Adipose tissue (tissue), 3 donors: ENCODE results near the gene E2F3. TPM values are rescaled to one million over a fixed set of nuclear protein-coding genes. Genes with fewer than 3 reads are reported as not detected.

Source experiments
- H3K27ac ChIP-seq: one replicate; pipeline ENCODE4 v1.5.1; 2013; ENCODE audit warnings: low read depth, low read length
- WGBS, 3 donors: extraction: QIAGEN DNeasy Blood & Tissue Kit; methylation state at CpG; one replicate each; pipeline ENCODE4 v1.1.7; 2013; 5-methylcytosine and 5-hydroxymethylcytosine counted together
- polyA plus RNA-seq, 3 donors: library from polyadenylated mRNA; stranded (reverse); fragments of 200-250 nt; gene quantifications; one replicate each; pipeline ENCODE4 v1.2.3, GENCODE V29; 2013
- donor health status: healthy with polysubstance abuse.
- donor health status: Bipolar disorder and iron deficiency.
- donor health status: healthy.

E2F3 gene
- polyA plus RNA-seq, result 1 to 10 TPM; 1.0 to 4.3 (median 3.8) TPM

- H3K27ac ChIP-seq, result peak within 1 kb of the TSS; percentile 61
- 0% methylated on average over 63 of the region's 63 CpGs for WGBS, 3 donors
Measured at GRCh38 chr6:20401205-20402091, at the start of gene E2F3. E2F3 (plus strand) TSS chr6:20401879; CDS start chr6:20402233, 354 bp downstream.

- 74 to 82% (median 75%) methylated on average over 4 of the region's 4 CpGs for WGBS, 3 donors
- H3K27ac ChIP-seq, result no peak overlapping the region
Measured at GRCh38 chr6:20352346-20352745, 49.3 kb upstream of the E2F3 start.

GRCh38 chr6:20353134-20353533 is 48.5 kb upstream of the E2F3 start:
- WGBS, 3 donors, result 88 to 92% (median 90%) methylated on average over 5 of the region's 5 CpGs
- no peak overlapping the region for H3K27ac ChIP-seq

GRCh38 chr6:20354366-20354765 is 47.3 kb upstream of the E2F3 start:
- no peak overlapping the region for H3K27ac ChIP-seq
- WGBS, 3 donors, result 78 to 82% (median 79%) methylated on average over 3 of the region's 3 CpGs

DNA sequence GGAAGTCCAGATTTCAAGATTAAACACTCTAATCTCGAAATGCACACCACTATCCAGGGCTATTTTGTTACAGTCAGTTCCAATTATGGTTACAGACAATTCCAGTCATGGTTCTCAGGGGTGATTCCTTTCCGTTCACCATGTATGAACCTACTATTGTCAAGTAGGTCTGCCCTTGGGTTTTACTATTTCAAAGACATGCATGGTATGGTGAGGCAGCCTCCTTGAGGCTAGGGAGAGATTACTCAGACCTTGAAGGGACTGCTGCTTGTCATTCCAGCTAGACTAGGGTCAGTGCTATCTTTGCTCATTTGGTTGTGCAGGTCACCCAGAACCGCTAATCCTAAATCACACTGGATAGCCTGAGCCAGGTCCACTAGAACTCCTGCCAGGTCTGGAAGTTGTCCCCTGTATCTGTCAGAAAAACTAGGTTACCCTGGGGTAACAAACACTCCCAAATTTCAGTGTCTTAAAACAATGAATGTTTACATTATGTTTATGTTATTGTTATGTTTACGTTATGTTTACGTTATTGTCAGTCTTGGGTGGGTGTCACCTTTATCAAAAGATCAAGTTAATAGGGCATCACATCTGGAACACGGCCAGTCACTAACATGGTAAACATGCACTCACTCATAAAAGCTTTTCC is 41.1 kb upstream of the E2F3 start:
- no peak overlapping the region for H3K27ac ChIP-seq
- 80 to 85% (median 84%) methylated on average over 6 of the region's 6 CpGs for WGBS, 3 donors

- H3K27ac ChIP-seq, result no peak overlapping the region
- WGBS, 3 donors, result 80 to 90% (median 89%) methylated on average over 1 of the region's 1 CpG
Measured at GRCh38 chr6:20362623-20363022, 39.1 kb upstream of the E2F3 start.

DNA sequence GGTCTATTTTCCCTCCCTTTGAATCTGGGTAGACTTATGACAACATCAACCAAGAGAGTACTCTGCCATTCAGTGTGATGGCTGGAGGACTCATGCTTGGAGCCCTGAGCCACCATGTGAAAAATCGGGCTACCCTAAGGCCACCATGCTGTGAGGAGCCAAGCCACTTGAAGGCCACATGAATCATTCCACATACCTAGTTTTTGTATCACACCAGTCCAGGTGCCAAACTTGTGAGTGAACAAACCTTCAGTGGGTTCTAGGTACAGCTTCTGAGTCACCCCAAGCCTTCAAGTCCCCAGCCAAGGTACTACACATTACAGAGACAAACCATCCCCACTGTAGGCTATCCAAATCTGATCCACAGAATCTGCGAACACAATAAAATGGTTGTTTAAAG is 37.4 kb upstream of the E2F3 start:
- H3K27ac ChIP-seq, result no peak overlapping the region
- 89 to 93% (median 91%) methylated on average over 2 of the region's 2 CpGs for WGBS, 3 donors

DNA sequence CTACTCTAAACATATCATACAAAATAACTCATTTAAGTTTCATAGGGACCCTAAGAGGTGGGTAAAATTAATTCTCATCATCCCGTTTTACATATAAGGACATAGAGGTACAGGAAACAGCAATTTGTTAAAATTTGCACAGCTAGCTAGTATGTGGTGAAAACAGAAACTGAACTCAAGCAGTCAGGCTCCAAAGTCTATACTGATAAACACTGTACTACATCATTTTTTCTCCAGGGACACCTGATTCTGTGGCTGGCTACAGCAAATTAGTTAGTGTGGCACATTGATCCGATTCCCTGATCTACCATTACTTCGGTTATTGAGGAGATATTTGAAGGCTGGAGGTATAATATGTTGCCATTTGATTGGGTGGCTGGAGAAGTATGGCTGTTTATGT is 36.2 kb upstream of the E2F3 start:
- 72 to 80% (median 78%) methylated on average over 3 of the region's 3 CpGs for WGBS, 3 donors
- no peak overlapping the region for H3K27ac ChIP-seq

DNA sequence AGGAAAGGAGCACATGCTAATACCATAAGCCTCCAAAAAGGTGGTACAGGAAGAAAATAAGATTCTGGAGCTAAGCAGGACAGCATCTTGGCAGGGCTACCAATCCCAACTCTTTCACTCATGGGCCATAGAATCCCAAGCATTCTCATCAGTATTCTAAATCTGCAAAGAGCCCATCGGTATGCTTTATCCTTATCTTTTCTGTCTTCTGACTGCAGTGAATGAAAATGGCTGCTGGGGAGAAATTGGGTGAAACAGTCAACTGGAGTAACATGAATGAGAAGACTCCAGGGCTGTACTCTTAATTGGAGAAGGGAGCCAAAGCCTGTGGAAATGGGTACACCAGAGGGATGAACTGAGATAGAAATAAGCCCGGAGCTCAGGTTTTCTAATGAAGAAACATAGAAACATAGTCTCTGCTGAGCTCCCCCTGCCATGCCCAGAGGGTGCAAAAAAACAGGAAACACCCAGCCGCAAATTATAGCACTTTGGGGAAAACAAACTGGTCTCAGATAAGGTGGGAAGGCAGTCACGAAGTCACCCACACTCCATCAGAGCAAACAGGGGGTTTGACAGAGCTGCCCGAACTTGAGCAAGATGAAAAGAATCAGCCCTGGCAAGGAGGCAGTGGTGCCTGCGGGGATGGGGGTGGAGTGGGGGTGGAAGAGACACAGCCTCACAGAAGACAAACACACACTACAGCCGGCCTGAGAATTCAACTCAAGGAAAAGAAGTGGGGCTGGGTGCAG is 35.4 kb upstream of the E2F3 start:
- H3K27ac ChIP-seq, result no peak overlapping the region
- WGBS, 3 donors, result 19 to 57% (median 34%) methylated on average over 7 of the region's 7 CpGs

GRCh38 chr6:20367743-20368485 is 33.8 kb upstream of the E2F3 start:
- 7 to 64% (median 60%) methylated on average over 1 of the region's 1 CpG for WGBS, 3 donors
- H3K27ac ChIP-seq, result no peak overlapping the region

DNA sequence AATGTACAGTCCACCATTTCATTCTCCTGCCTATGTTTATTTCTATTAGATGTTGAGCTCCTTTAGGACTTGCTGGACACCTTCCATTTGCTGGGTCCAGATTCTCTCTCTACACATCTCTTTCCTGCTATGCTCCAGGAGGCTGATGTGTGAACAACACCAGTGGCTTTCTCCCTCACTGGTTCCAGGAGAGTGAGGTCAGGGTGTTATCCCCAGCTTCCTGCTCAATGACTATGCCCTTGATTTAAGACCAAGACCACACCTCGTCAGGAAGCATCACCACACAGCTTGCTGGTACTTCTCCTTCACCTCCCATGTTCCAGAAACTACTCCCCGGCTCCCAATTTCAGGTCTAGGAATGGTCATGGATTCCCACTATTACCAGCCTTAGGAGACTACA is 31.3 kb upstream of the E2F3 start:
- WGBS, 3 donors, result 67 to 91% (median 82%) methylated on average over 2 of the region's 2 CpGs
- no peak overlapping the region for H3K27ac ChIP-seq

DNA sequence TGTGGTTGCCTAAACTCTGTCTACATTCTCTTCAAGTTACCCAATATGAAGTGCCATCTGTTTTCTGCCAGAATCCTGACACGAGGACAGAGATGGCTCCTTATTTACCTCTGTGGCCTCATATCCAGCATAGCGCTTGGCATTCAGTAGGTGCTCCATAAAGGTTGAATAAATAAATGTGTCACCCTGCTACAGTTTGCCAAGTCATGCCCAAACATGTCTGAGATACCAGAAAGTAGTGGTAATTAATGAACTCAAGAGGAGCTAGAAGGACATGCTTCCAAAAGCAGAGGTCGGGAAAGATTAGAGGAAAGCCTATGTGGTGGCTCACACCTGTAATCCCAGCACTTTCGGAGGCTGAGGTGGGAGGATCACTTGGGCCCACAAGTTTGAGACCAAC is 30.9 kb upstream of the E2F3 start:
- WGBS, 3 donors, result 89 to 94% (median 93%) methylated on average over 4 of the region's 4 CpGs

GRCh38 chr6:20375436-20375835 is 26.2 kb upstream of the E2F3 start:
- WGBS, 3 donors, result 71 to 84% (median 83%) methylated on average over 3 of the region's 3 CpGs
- no peak overlapping the region for H3K27ac ChIP-seq

More for the DNA sequence above, 30.9 kb upstream of the E2F3 start:
- no peak overlapping the region for H3K27ac ChIP-seq

- no peak overlapping the region for H3K27ac ChIP-seq
- WGBS, 3 donors, result 39 to 47% (median 44%) methylated on average over 5 of the region's 5 CpGs
Measured at GRCh38 chr6:20377623-20378265, 23.9 kb upstream of the E2F3 start.

GRCh38 chr6:20379231-20379630 is 22.4 kb upstream of the E2F3 start:
- 86 to 100% (median 88%) methylated on average over 1 of the region's 1 CpG for WGBS, 3 donors

GRCh38 chr6:20386218-20386617 is 15.5 kb upstream of the E2F3 start:
- H3K27ac ChIP-seq, result no peak overlapping the region
- 65 to 87% (median 80%) methylated on average over 1 of the region's 1 CpG for WGBS, 3 donors

More at GRCh38 chr6:20379231-20379630, 22.4 kb upstream of the E2F3 start:
- no peak overlapping the region for H3K27ac ChIP-seq

DNA sequence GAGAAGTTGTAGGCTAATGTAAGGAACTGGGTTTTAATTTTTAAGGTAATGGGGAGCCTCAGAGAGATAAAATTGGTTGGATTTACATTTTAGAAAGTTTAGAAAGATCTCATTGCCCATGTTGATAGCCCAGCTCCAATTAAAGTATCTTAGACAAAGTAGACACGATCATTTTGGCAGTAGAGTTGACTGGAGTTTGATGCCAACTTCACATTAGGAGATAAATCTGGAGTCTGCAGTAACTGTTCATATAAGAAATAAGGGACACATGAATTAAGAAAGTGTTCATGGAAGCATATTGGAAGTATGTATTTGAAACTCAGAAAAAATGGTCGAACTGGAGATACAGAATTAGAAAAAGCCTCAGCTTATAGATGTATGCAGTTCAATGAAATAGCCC is 12.6 kb upstream of the E2F3 start:
- 76 to 85% (median 82%) methylated on average over 2 of the region's 2 CpGs for WGBS, 3 donors
- H3K27ac ChIP-seq, result no peak overlapping the region

DNA sequence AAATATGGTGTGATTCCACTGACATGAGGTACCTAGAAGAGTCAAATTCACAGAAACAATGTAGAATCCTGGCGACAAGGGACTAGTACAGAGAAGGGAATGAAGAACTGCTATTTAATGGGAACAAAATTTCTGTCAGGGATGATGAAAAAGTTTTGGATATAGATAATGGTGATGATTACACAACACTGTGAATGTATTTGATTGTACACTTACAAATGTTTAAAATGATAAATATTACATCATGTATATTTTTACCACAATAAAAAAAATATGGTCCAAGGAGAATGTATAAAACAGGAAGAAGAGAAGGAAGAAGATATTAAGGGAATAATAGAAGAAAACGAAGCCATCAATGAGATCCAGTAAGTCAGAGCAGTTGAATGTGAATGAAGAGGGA is 8.4 kb upstream of the E2F3 start:
- no peak overlapping the region for H3K27ac ChIP-seq
- WGBS, 3 donors, result 79 to 87% (median 85%) methylated on average over 2 of the region's 2 CpGs
